ENCODE measurements around the gene ADAT1. TPM values are rescaled to one million over a fixed set of nuclear protein-coding genes. Genes with fewer than 3 reads are reported as not detected.
A peak's percentile ranks its signal among the peaks of the same experiment; 100 is the strongest.

ADAT1 gene
- total and polyA plus RNA-seq, 4 donors, result 13.2 to 42.3 (median 18.5) TPM

DNA sequence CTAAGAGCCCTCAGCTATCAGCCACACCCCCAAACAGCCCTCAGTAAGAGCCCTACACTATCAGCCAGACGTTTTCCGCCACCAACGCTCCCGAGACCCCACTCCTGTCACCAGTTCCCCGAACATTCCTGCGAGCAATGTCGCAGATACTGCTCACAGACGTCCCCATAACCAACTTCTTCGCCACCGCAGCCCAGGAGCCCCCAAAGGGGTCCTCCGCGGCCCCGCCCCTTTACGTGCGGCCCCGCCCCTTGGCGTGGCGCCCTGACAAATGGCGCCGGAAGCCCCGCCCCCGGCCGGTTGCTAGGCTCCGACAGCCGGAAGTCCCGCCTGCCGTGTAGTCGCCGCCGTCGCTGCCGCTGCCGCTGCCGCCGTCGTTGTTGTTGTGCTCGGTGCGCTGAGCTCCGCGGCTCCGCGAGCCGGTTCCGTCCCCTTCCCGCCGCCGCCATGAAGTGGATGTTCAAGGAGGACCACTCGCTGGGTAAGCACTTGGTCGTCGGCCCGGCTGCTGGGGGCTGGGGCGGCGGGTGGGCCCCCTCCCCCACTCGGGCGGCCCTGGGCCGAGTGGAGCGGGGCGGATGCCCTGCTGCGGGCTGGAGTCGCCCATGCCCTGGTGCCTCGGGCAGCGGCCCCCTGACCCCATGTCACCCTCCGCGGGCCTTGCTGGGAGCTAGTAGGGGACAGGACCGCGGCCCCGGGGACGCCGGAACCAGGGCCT is 56.9 kb downstream of the ADAT1 start, which contains the start of gene GABARAPL2:
TSS of gene GABARAPL2 (plus strand) at position 340 of the 718 bp plus-strand sequence. CDS start at position 448, 108 bp downstream.
- DNase-seq (ENCODE audit: low spot score), result peak; percentile 96
- Histone ChIP-seq H3K4me1 (ENCODE audit: control insufficient read depth in 4 of 4, insufficient read depth in 4 of 4, low read length in 3 of 4) (peaks cover 0 to 26% (median 18%) of the 10 kb centered on the region in 4 donors), H3K9ac (ENCODE audit: low read depth in 1 of 2, low read length in 2 of 2) (peak within 1 kb of the TSS; percentile 78 to 83), H3K27me3 (ENCODE audit: control insufficient read depth in 4 of 4, insufficient read depth in 4 of 4, low read length in 3 of 4) (no peaks in the 10 kb centered on the region), H3K4me3 (ENCODE audit: low read depth in 1 of 3, low read length in 3 of 3) (peak within 1 kb of the TSS; percentile 69 to 95 (median 93)), H3K9me3 (ENCODE audit: control insufficient read depth in 4 of 4, low read length in 3 of 4) (no peaks in the 10 kb centered on the region), H3K36me3 (ENCODE audit: control insufficient read depth in 4 of 4, insufficient read depth in 3 of 4, low read depth in 1 of 4, low read length in 3 of 4) (peaks cover 9 to 28% (median 25%) of the 10 kb centered on the region in 4 donors), H3K27ac (ENCODE audit: low read depth in 1 of 2, low read length in 2 of 2) (peak within 1 kb of the TSS; percentile 75 to 78)
- TF ChIP-seq GABPA (IDR thresholded peaks at IDR 0.05 in 1 of 2, conservative IDR thresholded peaks at IDR 0.05 in 1 of 2) (peak; percentile 76 to 92), FOXA2 (IDR thresholded peaks at IDR 0.05) (no peak), TAF1 (conservative IDR thresholded peaks at IDR 0.05) (no peak), YY1 (IDR thresholded peaks at IDR 0.05) (peak; percentile 63), SP1 (IDR thresholded peaks at IDR 0.05) (peak; percentile 12)
- TF ChIP-seq, protein P1, sequence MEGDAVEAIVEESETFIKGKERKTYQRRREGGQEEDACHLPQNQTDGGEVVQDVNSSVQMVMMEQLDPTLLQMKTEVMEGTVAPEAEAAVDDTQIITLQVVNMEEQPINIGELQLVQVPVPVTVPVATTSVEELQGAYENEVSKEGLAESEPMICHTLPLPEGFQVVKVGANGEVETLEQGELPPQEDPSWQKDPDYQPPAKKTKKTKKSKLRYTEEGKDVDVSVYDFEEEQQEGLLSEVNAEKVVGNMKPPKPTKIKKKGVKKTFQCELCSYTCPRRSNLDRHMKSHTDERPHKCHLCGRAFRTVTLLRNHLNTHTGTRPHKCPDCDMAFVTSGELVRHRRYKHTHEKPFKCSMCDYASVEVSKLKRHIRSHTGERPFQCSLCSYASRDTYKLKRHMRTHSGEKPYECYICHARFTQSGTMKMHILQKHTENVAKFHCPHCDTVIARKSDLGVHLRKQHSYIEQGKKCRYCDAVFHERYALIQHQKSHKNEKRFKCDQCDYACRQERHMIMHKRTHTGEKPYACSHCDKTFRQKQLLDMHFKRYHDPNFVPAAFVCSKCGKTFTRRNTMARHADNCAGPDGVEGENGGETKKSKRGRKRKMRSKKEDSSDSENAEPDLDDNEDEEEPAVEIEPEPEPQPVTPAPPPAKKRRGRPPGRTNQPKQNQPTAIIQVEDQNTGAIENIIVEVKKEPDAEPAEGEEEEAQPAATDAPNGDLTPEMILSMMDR (IDR thresholded peaks at IDR 0.05; ENCODE audit: low read depth, low read length, missing input control), result no peak
- under 1% methylated on average over 69 of the region's 69 CpGs for WGBS

DNA sequence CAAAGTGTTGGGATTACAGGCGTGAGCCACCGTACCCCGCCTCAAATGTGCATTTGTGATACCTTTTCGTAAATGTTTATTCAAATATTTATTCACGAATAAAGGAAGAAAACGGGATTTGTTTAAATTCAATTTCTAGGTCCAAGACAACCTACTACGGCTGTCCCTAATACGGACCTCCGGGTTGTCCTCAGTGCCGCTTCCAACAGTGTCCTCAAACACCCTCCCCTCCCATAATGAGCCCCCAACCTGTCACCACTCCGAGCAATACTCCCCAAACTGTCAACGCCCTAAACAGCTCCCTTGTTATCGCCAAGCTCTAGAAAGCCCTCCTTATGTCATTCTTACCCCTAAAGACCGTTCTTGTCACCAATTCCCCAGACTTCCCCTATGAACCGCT is 57.4 kb downstream of the ADAT1 start:
- no peaks in the 10 kb centered on the region for H3K9me3 ChIP-seq (ENCODE audit: control insufficient read depth in 4 of 4, low read length in 3 of 4)
- H3K4me3 ChIP-seq (ENCODE audit: low read depth in 1 of 3, low read length in 3 of 3), result peak overlapping the region; percentile 69 to 95 (median 93)
- peaks cover 0 to 26% (median 18%) of the 10 kb centered on the region in 4 donors for H3K4me1 ChIP-seq (ENCODE audit: control insufficient read depth in 4 of 4, insufficient read depth in 4 of 4, low read length in 3 of 4)
- TF ChIP-seq, protein P2, sequence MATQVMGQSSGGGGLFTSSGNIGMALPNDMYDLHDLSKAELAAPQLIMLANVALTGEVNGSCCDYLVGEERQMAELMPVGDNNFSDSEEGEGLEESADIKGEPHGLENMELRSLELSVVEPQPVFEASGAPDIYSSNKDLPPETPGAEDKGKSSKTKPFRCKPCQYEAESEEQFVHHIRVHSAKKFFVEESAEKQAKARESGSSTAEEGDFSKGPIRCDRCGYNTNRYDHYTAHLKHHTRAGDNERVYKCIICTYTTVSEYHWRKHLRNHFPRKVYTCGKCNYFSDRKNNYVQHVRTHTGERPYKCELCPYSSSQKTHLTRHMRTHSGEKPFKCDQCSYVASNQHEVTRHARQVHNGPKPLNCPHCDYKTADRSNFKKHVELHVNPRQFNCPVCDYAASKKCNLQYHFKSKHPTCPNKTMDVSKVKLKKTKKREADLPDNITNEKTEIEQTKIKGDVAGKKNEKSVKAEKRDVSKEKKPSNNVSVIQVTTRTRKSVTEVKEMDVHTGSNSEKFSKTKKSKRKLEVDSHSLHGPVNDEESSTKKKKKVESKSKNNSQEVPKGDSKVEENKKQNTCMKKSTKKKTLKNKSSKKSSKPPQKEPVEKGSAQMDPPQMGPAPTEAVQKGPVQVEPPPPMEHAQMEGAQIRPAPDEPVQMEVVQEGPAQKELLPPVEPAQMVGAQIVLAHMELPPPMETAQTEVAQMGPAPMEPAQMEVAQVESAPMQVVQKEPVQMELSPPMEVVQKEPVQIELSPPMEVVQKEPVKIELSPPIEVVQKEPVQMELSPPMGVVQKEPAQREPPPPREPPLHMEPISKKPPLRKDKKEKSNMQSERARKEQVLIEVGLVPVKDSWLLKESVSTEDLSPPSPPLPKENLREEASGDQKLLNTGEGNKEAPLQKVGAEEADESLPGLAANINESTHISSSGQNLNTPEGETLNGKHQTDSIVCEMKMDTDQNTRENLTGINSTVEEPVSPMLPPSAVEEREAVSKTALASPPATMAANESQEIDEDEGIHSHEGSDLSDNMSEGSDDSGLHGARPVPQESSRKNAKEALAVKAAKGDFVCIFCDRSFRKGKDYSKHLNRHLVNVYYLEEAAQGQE (IDR thresholded peaks at IDR 0.05), result no peak
- TF ChIP-seq, protein P3, sequence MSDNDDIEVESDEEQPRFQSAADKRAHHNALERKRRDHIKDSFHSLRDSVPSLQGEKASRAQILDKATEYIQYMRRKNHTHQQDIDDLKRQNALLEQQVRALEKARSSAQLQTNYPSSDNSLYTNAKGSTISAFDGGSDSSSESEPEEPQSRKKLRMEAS (IDR thresholded peaks at IDR 0.05), result no peak
- TF ChIP-seq HNF4G (IDR thresholded peaks at IDR 0.05), result no peak
- TF ChIP-seq NR2F2 (IDR thresholded peaks at IDR 0.05), result no peak
- TF ChIP-seq, protein P1 (IDR thresholded peaks at IDR 0.05; ENCODE audit: low read depth, low read length, missing input control), result no peak
- no peak for TF ChIP-seq EGR1 (IDR thresholded peaks at IDR 0.05; ENCODE audit: low read depth in 2 of 2)
- TF ChIP-seq, protein P4, sequence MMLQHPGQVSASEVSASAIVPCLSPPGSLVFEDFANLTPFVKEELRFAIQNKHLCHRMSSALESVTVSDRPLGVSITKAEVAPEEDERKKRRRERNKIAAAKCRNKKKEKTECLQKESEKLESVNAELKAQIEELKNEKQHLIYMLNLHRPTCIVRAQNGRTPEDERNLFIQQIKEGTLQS (IDR thresholded peaks at IDR 0.05), result no peak
- TF ChIP-seq RAD21 (IDR thresholded peaks at IDR 0.05), result no peak
- no peak for TF ChIP-seq GABPA (IDR thresholded peaks at IDR 0.05 in 1 of 2, conservative IDR thresholded peaks at IDR 0.05 in 1 of 2)
- TF ChIP-seq, protein P5, sequence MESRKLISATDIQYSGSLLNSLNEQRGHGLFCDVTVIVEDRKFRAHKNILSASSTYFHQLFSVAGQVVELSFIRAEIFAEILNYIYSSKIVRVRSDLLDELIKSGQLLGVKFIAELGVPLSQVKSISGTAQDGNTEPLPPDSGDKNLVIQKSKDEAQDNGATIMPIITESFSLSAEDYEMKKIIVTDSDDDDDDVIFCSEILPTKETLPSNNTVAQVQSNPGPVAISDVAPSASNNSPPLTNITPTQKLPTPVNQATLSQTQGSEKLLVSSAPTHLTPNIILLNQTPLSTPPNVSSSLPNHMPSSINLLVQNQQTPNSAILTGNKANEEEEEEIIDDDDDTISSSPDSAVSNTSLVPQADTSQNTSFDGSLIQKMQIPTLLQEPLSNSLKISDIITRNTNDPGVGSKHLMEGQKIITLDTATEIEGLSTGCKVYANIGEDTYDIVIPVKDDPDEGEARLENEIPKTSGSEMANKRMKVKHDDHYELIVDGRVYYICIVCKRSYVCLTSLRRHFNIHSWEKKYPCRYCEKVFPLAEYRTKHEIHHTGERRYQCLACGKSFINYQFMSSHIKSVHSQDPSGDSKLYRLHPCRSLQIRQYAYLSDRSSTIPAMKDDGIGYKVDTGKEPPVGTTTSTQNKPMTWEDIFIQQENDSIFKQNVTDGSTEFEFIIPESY (IDR thresholded peaks at IDR 0.05), result no peak
- TF ChIP-seq FOXA2 (IDR thresholded peaks at IDR 0.05), result no peak
- no peak for TF ChIP-seq JUND (IDR thresholded peaks at IDR 0.05)
- no peak for TF ChIP-seq HNF4A (conservative IDR thresholded peaks at IDR 0.05)
- no peak for TF ChIP-seq TAF1 (conservative IDR thresholded peaks at IDR 0.05)
- TF ChIP-seq FOXA1 (IDR thresholded peaks at IDR 0.05), result no peak
- no peak for TF ChIP-seq RXRA (IDR thresholded peaks at IDR 0.05)
- peaks cover 9 to 24% (median 22%) of the 10 kb centered on the region in 4 donors for H3K36me3 ChIP-seq (ENCODE audit: control insufficient read depth in 4 of 4, insufficient read depth in 3 of 4, low read depth in 1 of 4, low read length in 3 of 4)
- peak overlapping the region in 1 of 2 donors; percentile 78 for H3K27ac ChIP-seq (ENCODE audit: low read depth in 1 of 2, low read length in 2 of 2)
- 14% methylated on average over 15 of the region's 15 CpGs for WGBS
- peak overlapping the region in 1 of 2 donors; percentile 56 for H3K9ac ChIP-seq (ENCODE audit: low read depth in 1 of 2, low read length in 2 of 2)
- no peak for DNase-seq (ENCODE audit: low spot score)
- H3K27me3 ChIP-seq (ENCODE audit: control insufficient read depth in 4 of 4, insufficient read depth in 4 of 4, low read length in 3 of 4), result no peaks in the 10 kb centered on the region

Measured in liver (tissue), 9 donors.